Peyer's patch (tissue), 4 donors: Measurements from ENCODE around the gene PNCK. TPM values are rescaled to one million over a fixed set of nuclear protein-coding genes. Genes with fewer than 3 reads are reported as not detected.

ENCODE experiments used
- DNase-seq, 3 donors: peaks; one replicate each; pipeline ENCODE4 v3.0.0-alpha.2; 2017 to 2019
- H3K27ac ChIP-seq, 4 donors: fragments of 200-600 bp; sonication (generic); one replicate each; pipeline ENCODE4 v1.5.1; 2016 to 2019
- H3K27me3 ChIP-seq, 2 donors: fragments of 200-600 bp; sonication (generic); one replicate each; pipeline ENCODE4 v1.5.1; 2019
- H3K36me3 ChIP-seq, 3 donors: fragments of 200-600 bp; sonication (generic); one replicate each; pipeline ENCODE4 v1.5.1; 2016 to 2019
- H3K4me1 ChIP-seq, 4 donors: fragments of 200-600 bp; sonication (generic); one replicate each; pipeline ENCODE4 v1.5.1; 2016 to 2019
- H3K4me3 ChIP-seq, 4 donors: fragments of 200-600 bp; sonication (generic); 1 replicate in 3 of 4; 2 replicates in 1 of 4; pipeline ENCODE4 v1.5.1; 2016 to 2019; ENCODE audit warnings: mild to moderate bottlenecking in 1 of 4
- H3K9me3 ChIP-seq, 4 donors: fragments of 200-600 bp; sonication (generic); one replicate each; pipeline ENCODE4 v1.5.1; 2016 to 2019; ENCODE audit warnings: mild to moderate bottlenecking in 1 of 4
- CTCF ChIP-seq, 6 experiments: fragments of 450-650 bp in 4 of 6; fragments of 200-600 bp in 2 of 6; sonication (generic) in 1 of 6; IDR thresholded peaks; one replicate each; pipeline ENCODE4 v1.5.1; 2017 to 2019; ENCODE audit warnings: antibody characterized with exemption in 6 of 6, mild to moderate bottlenecking in 3 of 6, moderate library complexity in 1 of 6
- POLR2A ChIP-seq, 2 donors: fragments of 450-650 bp; IDR thresholded peaks; one replicate each; pipeline ENCODE4 v1.5.1; 2017; ENCODE audit warnings: antibody characterized with exemption in 2 of 2, mild to moderate bottlenecking in 2 of 2, moderate library complexity in 2 of 2
- total RNA-seq, 4 donors: library from RNA; depleted of rRNA; stranded (reverse); fragments of >200 nt; gene quantifications; one replicate each; pipeline ENCODE4 v1.1.0, GENCODE V29; 2016

PNCK gene
- total RNA-seq, 4 donors from 2014 or later: 2.0 to 44.8 (median 6.1) TPM; not detected in 1

- Histone ChIP-seq H3K27ac (no peak overlapping the region), H3K36me3 (no peaks in the 10 kb centered on the region), H3K27me3 (no peaks in the 10 kb centered on the region), H3K9me3 (no peaks in the 10 kb centered on the region), H3K4me3 (no peak overlapping the region), H3K4me1 (no peaks in the 10 kb centered on the region)
- TF ChIP-seq CTCF (IDR thresholded peaks at IDR 0.05) (no peak), POLR2A (IDR thresholded peaks at IDR 0.05) (no peak)
- DNase-seq: no peak
These were observed 38.2 kb downstream of the PNCK start for GRCh38 chrX:153635388-153635787.

GRCh38 chrX:153634832-153635231, 38.8 kb downstream of the PNCK start:
- H3K4me3 ChIP-seq: no peak overlapping the region
- no peaks in the 10 kb centered on the region for H3K27me3 ChIP-seq
- no peaks in the 10 kb centered on the region for H3K4me1 ChIP-seq
- TF ChIP-seq POLR2A (IDR thresholded peaks at IDR 0.05) (no peak), CTCF (IDR thresholded peaks at IDR 0.05) (no peak)
- H3K27ac ChIP-seq: no peak overlapping the region
- H3K36me3 ChIP-seq: no peaks in the 10 kb centered on the region
- no peaks in the 10 kb centered on the region for H3K9me3 ChIP-seq
- no peak for DNase-seq

- H3K36me3 ChIP-seq: no peaks in the 10 kb centered on the region
- H3K9me3 ChIP-seq: no peaks in the 10 kb centered on the region
- TF ChIP-seq CTCF (IDR thresholded peaks at IDR 0.05) (no peak), POLR2A (IDR thresholded peaks at IDR 0.05) (no peak)
- no peak overlapping the region for H3K4me3 ChIP-seq
- DNase-seq: peak in 1 of 3 donors; percentile 11
- no peaks in the 10 kb centered on the region for H3K4me1 ChIP-seq
- H3K27ac ChIP-seq: no peak overlapping the region
- H3K27me3 ChIP-seq: no peaks in the 10 kb centered on the region
These were observed 39.4 kb downstream of the PNCK start for GRCh38 chrX:153634236-153634635.

GRCh38 chrX:153633607-153634180, 39.9 kb downstream of the PNCK start:
- TF ChIP-seq CTCF (IDR thresholded peaks at IDR 0.05) (no peak), POLR2A (IDR thresholded peaks at IDR 0.05) (no peak)
- DNase-seq: no peak
- Histone ChIP-seq H3K27ac (no peak overlapping the region), H3K27me3 (no peaks in the 10 kb centered on the region), H3K4me3 (no peak overlapping the region), H3K9me3 (no peaks in the 10 kb centered on the region), H3K36me3 (no peaks in the 10 kb centered on the region), H3K4me1 (no peaks in the 10 kb centered on the region)

GRCh38 chrX:153633048-153633447, 40.6 kb downstream of the PNCK start:
- H3K27ac ChIP-seq: no peak overlapping the region
- H3K4me1 ChIP-seq: no peaks in the 10 kb centered on the region
- no peak for TF ChIP-seq POLR2A (IDR thresholded peaks at IDR 0.05)
- no peak for TF ChIP-seq CTCF (IDR thresholded peaks at IDR 0.05)
- H3K4me3 ChIP-seq: no peak overlapping the region
- no peaks in the 10 kb centered on the region for H3K9me3 ChIP-seq
- no peaks in the 10 kb centered on the region for H3K36me3 ChIP-seq
- peak in 1 of 3 donors; percentile 13 for DNase-seq
- no peaks in the 10 kb centered on the region for H3K27me3 ChIP-seq

- no peak overlapping the region for H3K27ac ChIP-seq
- no peaks in the 10 kb centered on the region for H3K36me3 ChIP-seq
- no peak for DNase-seq
- TF ChIP-seq CTCF (IDR thresholded peaks at IDR 0.05): no peak
- TF ChIP-seq POLR2A (IDR thresholded peaks at IDR 0.05): no peak
- no peaks in the 10 kb centered on the region for H3K27me3 ChIP-seq
- no peak overlapping the region for H3K4me3 ChIP-seq
- no peaks in the 10 kb centered on the region for H3K9me3 ChIP-seq
- no peaks in the 10 kb centered on the region for H3K4me1 ChIP-seq
These were observed 41.0 kb downstream of the PNCK start for GRCh38 chrX:153632595-153632946.
